Psoas muscle (tissue), 8 donors: ENCODE measurements around the gene NOC2L. TPM values are rescaled to one million over a fixed set of nuclear protein-coding genes. Genes with fewer than 3 reads are reported as not detected.

Experiments
- ATAC-seq, 4 donors: fragments of 200-7000 bp; cut with Tn5 transposase; one replicate each; pipeline ENCODE4 v1.9.1; 2020; ENCODE audit warnings: moderate library complexity in 3 of 4, mild to moderate bottlenecking in 2 of 4
- DNase-seq, 2 donors: peaks; one replicate each; pipeline ENCODE4 v3.0.0-alpha.2; 2020
- H3K27ac ChIP-seq: fragments of 200-600 bp; one replicate; pipeline ENCODE4 v1.8.0; 2022
- H3K27me3 ChIP-seq, 3 donors: fragments of 200-600 bp in 1 of 3; one replicate each; pipeline versions ENCODE4 v1.6.1 to v1.8.0; 2013 to 2022; ENCODE audit warnings: low read length in 2 of 3, mild to moderate bottlenecking in 2 of 3, moderate library complexity in 1 of 3; ENCODE audit not compliant: insufficient read depth in 3 of 3
- H3K36me3 ChIP-seq, 2 donors: fragments of 200-600 bp in 1 of 2; one replicate each; pipeline versions ENCODE4 v1.6.1 to v1.8.0; 2013 to 2022; ENCODE audit warnings: low read depth in 1 of 2, mild to moderate bottlenecking in 1 of 2, moderate library complexity in 1 of 2; ENCODE audit not compliant: insufficient read depth in 1 of 2
- H3K4me1 ChIP-seq: fragments of 200-600 bp; one replicate; pipeline ENCODE4 v1.8.0; 2022
- H3K4me3 ChIP-seq: fragments of 200-600 bp; one replicate; pipeline ENCODE4 v1.8.0; 2022; ENCODE audit warnings: mild to moderate bottlenecking
- H3K9me3 ChIP-seq: fragments of 200-600 bp; one replicate; pipeline ENCODE4 v1.8.0; 2022
- WGBS, 3 donors: extraction: QIAGEN DNeasy Blood & Tissue Kit; methylation state at CpG; one replicate each; pipeline versions ENCODE4 v1.1.6 to v1.1.7; 2013; 5-methylcytosine and 5-hydroxymethylcytosine counted together
- intact Hi-C, 2 donors: fragments of 100-400 bp; cut with DNase I; formaldehyde crosslinking; loops; one replicate each; pipeline versions ENCODE4 v1.11.0 to v1.14.2; 2022
- polyA plus RNA-seq, 3 donors: library from polyadenylated mRNA; stranded (reverse); fragments of 200-250 nt; gene quantifications; one replicate each; pipeline ENCODE4 v1.2.3, GENCODE V29; 2013
- total RNA-seq, 4 donors: library from RNA; stranded (reverse); fragmentation: NEBNext Ultra II Directional in 2 of 4; extraction: Animal tissue kit (Norgen Biotek cat#: 25700) in 2 of 4; gene quantifications; one replicate each; pipeline versions ENCODE4 v1.2.1 to v1.2.4, GENCODE V29; 2021 to 2023
- TF ChIP-seq, protein P1 (sequence below): fragments of 200-600 bp; IDR thresholded peaks from one replicate; pipeline ENCODE4 v1.8.0; 2022; ENCODE audit warnings: antibody characterized with exemption
- donor health status: healthy with polysubstance abuse.
- donor health status: DM: no; HTN: no; CAD: no; lungs with moderate emphysema.
- donor health status: Bipolar disorder and iron deficiency.
- donor health status: healthy.
- donor health status: DM: yes; HTN: yes; CAD: no.
- donor health status: DM: no; HTN: no; CAD: no.
- donor health status: DM: no; HTN: no; CAD: no.
- donor health status: DM: yes; HTN: yes; CAD: no.

Gene NOC2L
- total and polyA plus RNA-seq, 7 donors = 61.4 to 106 (median 85.3) TPM

GRCh38 chr1:942411-942821 is 16.6 kb downstream of the NOC2L start:
- WGBS, 3 donors = 2 to 4% (median 2%) methylated on average over 18 to 48 of the region's 48 CpGs
- no peaks in the 10 kb centered on the region for H3K9me3 ChIP-seq
- no peak for DNase-seq
- no peak overlapping the region for H3K27ac ChIP-seq
- intact Hi-C loops = no loop called here
- TF ChIP-seq, protein P1, sequence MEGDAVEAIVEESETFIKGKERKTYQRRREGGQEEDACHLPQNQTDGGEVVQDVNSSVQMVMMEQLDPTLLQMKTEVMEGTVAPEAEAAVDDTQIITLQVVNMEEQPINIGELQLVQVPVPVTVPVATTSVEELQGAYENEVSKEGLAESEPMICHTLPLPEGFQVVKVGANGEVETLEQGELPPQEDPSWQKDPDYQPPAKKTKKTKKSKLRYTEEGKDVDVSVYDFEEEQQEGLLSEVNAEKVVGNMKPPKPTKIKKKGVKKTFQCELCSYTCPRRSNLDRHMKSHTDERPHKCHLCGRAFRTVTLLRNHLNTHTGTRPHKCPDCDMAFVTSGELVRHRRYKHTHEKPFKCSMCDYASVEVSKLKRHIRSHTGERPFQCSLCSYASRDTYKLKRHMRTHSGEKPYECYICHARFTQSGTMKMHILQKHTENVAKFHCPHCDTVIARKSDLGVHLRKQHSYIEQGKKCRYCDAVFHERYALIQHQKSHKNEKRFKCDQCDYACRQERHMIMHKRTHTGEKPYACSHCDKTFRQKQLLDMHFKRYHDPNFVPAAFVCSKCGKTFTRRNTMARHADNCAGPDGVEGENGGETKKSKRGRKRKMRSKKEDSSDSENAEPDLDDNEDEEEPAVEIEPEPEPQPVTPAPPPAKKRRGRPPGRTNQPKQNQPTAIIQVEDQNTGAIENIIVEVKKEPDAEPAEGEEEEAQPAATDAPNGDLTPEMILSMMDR = no peak
- H3K36me3 ChIP-seq = peaks cover 0 to 28% of the 10 kb centered on the region in 2 donors
- peak overlapping the region; percentile 62 for H3K4me3 ChIP-seq
- ATAC-seq = no peak
- peaks cover 18% of the 10 kb centered on the region for H3K4me1 ChIP-seq
- peaks cover 0 to 60% (median 28%) of the 10 kb centered on the region in 3 donors for H3K27me3 ChIP-seq

- H3K9me3 ChIP-seq = no peaks in the 10 kb centered on the region
- WGBS, 3 donors = 0 to 1% (median 1%) methylated on average over 50 to 98 of the region's 98 CpGs
These were observed 17.3 kb downstream of the NOC2L start for GRCh38 chr1:941588-942383.

GRCh38 chr1:941015-941587 is 18.0 kb downstream of the NOC2L start:
- 5 to 12% (median 7%) methylated on average over 24 to 36 of the region's 36 CpGs for WGBS, 3 donors
- H3K4me1 ChIP-seq = peaks cover 18% of the 10 kb centered on the region

More at GRCh38 chr1:941588-942383, 17.3 kb downstream of the NOC2L start:
- Histone ChIP-seq H3K4me3 (peak overlapping the region; percentile 62), H3K36me3 (peaks cover 0 to 22% of the 10 kb centered on the region in 2 donors), H3K27me3 (peaks cover 0 to 66% (median 28%) of the 10 kb centered on the region in 3 donors), H3K27ac (no peak overlapping the region), H3K4me1 (peaks cover 18% of the 10 kb centered on the region)
- TF ChIP-seq, protein P1 = no peak
- DNase-seq (peak in 1 of 2 donors; percentile 79), ATAC-seq (peak; percentile 5 to 33 (median 10))
- intact Hi-C loops = no loop called here

GRCh38 chr1:940107-941014 is 18.7 kb downstream of the NOC2L start:
- WGBS, 3 donors = 1% methylated on average over 51 to 83 of the region's 86 CpGs

More at GRCh38 chr1:941015-941587, 18.0 kb downstream of the NOC2L start:
- Histone ChIP-seq H3K27ac (no peak overlapping the region), H3K9me3 (no peaks in the 10 kb centered on the region), H3K4me3 (peak overlapping the region; percentile 62), H3K36me3 (peaks cover 0 to 15% of the 10 kb centered on the region in 2 donors), H3K27me3 (peaks cover 0 to 73% (median 31%) of the 10 kb centered on the region in 3 donors)
- TF ChIP-seq, protein P1 = no peak
- peak in 1 of 4 donors; percentile 18 for ATAC-seq
- DNase-seq = no peak
- intact Hi-C loops = no loop called here

More at GRCh38 chr1:940107-941014, 18.7 kb downstream of the NOC2L start:
- H3K27ac ChIP-seq = no peak overlapping the region
- H3K9me3 ChIP-seq = no peaks in the 10 kb centered on the region
- H3K4me3 ChIP-seq = peak overlapping the region; percentile 62
- H3K4me1 ChIP-seq = peaks cover 24% of the 10 kb centered on the region
- peak; percentile 55 to 72 (median 64) for ATAC-seq
- DNase-seq = peak; percentile 61 to 73
- intact Hi-C loops = no loop called here
- H3K27me3 ChIP-seq = peaks cover 0 to 80% (median 33%) of the 10 kb centered on the region in 3 donors
- H3K36me3 ChIP-seq = peaks cover 0 to 10% of the 10 kb centered on the region in 2 donors
- TF ChIP-seq, protein P1 = no peak
